GM12878 (cell line): Measurements from ENCODE around the gene TSEN54. TPM values are rescaled to one million over a fixed set of nuclear protein-coding genes. Genes with fewer than 3 reads are reported as not detected.

Source experiments
- ATAC-seq: fragments of 200-7000 bp; cut with Tn5 transposase; 3 replicates; pipeline ENCODE4 v1.9.1; 2020; ENCODE audit warnings: mild to moderate bottlenecking, moderate library complexity
- BruUV-seq: library from RNA; stranded (reverse); fragments of 400-500 nt; replicated peaks from 2 replicates; lab custom pipeline; 2021; lab: Mats Ljungman, UMichigan
- CTCF ChIA-PET: fragments of 300-600 bp; sonication (Branson Sonifier 250); formaldehyde crosslinking; extraction: SDS; loops from one replicate; lab custom pipeline; 2021; ENCODE audit warnings: inconsistent platforms; lab: Yijun Ruan, JAX
- POLR2A ChIA-PET: fragments of 350-600 bp; formaldehyde crosslinking; extraction: SDS; loops from one replicate; lab custom pipeline; 2021; ENCODE audit warnings: inconsistent platforms; lab: Charles Lee
- RAD21 ChIA-PET: fragments of 300-600 bp; sonication (Branson Sonifier 250); formaldehyde crosslinking; loops from one replicate; lab custom pipeline; 2023; ENCODE audit warnings: antibody characterized with exemption; ENCODE audit not compliant: unreplicated experiment; lab: Charles Lee
- SMC1A ChIA-PET: fragments of 300-600 bp; sonication (Branson Sonifier 250); formaldehyde crosslinking; loops from one replicate; lab custom pipeline; 2023; ENCODE audit not compliant: unreplicated experiment, uncharacterized antibody; lab: Charles Lee
- DNase-seq: peaks from one replicate; pipeline ENCODE4 v3.0.0-alpha.2; 2011; ENCODE audit warnings: low read depth, low spot score
- FAIRE-seq: peaks from 3 replicates; lab custom pipeline; 2011; peaks lifted over from hg19 to GRCh38; lab: Jason Lieb, UNC
- H2AFZ ChIP-seq: 2 replicates; pipeline ENCODE4 v1.6.0; 2011; ENCODE audit warnings: low read depth, low read length, control low read depth; ENCODE audit not compliant: control insufficient read depth
- H3K27ac ChIP-seq: 2 replicates; pipeline ENCODE4 v1.5.1; 2011; ENCODE audit warnings: control low read depth; ENCODE audit not compliant: control insufficient read depth, insufficient read depth
- H3K27me3 ChIP-seq, 2 experiments: replicated peaks in 1 of 2; 2 replicates each; pipeline versions ENCODE4 v1.6.0 to v1.6.1; 2011; ENCODE audit warnings: low read length in 1 of 2; ENCODE audit not compliant: control insufficient read depth in 2 of 2, insufficient read depth in 2 of 2
- H3K36me3 ChIP-seq, 2 experiments: 2 replicates each; pipeline ENCODE4 v1.5.1; 2011; ENCODE audit warnings: low read length in 1 of 2; ENCODE audit not compliant: control insufficient read depth in 2 of 2, insufficient read depth in 2 of 2
- H3K4me1 ChIP-seq: 2 replicates; pipeline ENCODE4 v1.6.1; 2011; ENCODE audit warnings: mild to moderate bottlenecking, low read length, moderate library complexity, mixed read lengths; ENCODE audit not compliant: control insufficient read depth, insufficient read depth
- H3K4me2 ChIP-seq: 2 replicates; pipeline ENCODE4 v1.6.0; 2011; ENCODE audit warnings: control low read depth; ENCODE audit not compliant: control insufficient read depth, insufficient read depth
- H3K4me3 ChIP-seq: fragments of 200-600 bp; sonication (generic); 2 replicates; pipeline ENCODE4 v1.5.1; 2016
- H3K79me2 ChIP-seq: 2 replicates; pipeline ENCODE4 v1.6.0; 2011; ENCODE audit warnings: low read length; ENCODE audit not compliant: control insufficient read depth, insufficient read depth
- H3K9ac ChIP-seq: 2 replicates; pipeline ENCODE4 v1.8.0; 2011; ENCODE audit warnings: low read length, control low read depth, mixed read lengths; ENCODE audit not compliant: control insufficient read depth, insufficient read depth
- H3K9me3 ChIP-seq: replicated peaks from 3 replicates; pipeline ENCODE4 v1.5.1; 2011; ENCODE audit warnings: mild to moderate bottlenecking, low read length; ENCODE audit not compliant: control insufficient read depth, insufficient read depth
- H4K20me1 ChIP-seq: 2 replicates; pipeline ENCODE4 v1.6.0; 2011; ENCODE audit not compliant: control insufficient read depth, insufficient read depth
- ATF3 ChIP-seq: IDR thresholded peaks from 2 replicates; pipeline ENCODE4 v1.6.1; 2011; ENCODE audit warnings: low read depth, mild to moderate bottlenecking, low read length, moderate library complexity, borderline replicate concordance; ENCODE audit errors: extremely low read depth
- CREB1 ChIP-seq: IDR thresholded peaks from 2 replicates; pipeline ENCODE4 v1.6.1; 2012; ENCODE audit warnings: low read depth, mild to moderate bottlenecking, inconsistent platforms
- HCFC1 ChIP-seq: fragments of 150-350 bp; IDR thresholded peaks from 2 replicates; pipeline ENCODE4 v1.6.1; 2014; ENCODE audit warnings: low read length
- HSF1 ChIP-seq: fragments of 150-350 bp; IDR thresholded peaks from 2 replicates; pipeline ENCODE4 v1.6.1; 2014; ENCODE audit warnings: mild to moderate bottlenecking, low read depth, low read length
- IRF4 ChIP-seq: IDR thresholded peaks from 2 replicates; pipeline ENCODE4 v1.6.1; 2011; ENCODE audit warnings: low read depth, low read length
- MYC ChIP-seq: IDR thresholded peaks from 2 replicates; pipeline ENCODE4 v1.6.1; 2011; ENCODE audit warnings: mild to moderate bottlenecking, low read length, moderate library complexity, inconsistent platforms; ENCODE audit not compliant: insufficient read depth, insufficient replicate concordance, insufficient read length, severe bottlenecking
- NFXL1 ChIP-seq: fragments of 450-650 bp; IDR thresholded peaks from 2 replicates; pipeline ENCODE4 v1.6.1; 2017; ENCODE audit warnings: antibody characterized with exemption, mild to moderate bottlenecking, borderline replicate concordance
- NR2C2 ChIP-seq: IDR thresholded peaks from 2 replicates; pipeline ENCODE4 v1.6.1; 2011; ENCODE audit warnings: borderline replicate concordance, low read depth; ENCODE audit not compliant: control insufficient read depth, insufficient read length
- PBX3 ChIP-seq: IDR thresholded peaks from 2 replicates; pipeline ENCODE4 v1.6.1; 2011; ENCODE audit warnings: mild to moderate bottlenecking, low read depth, low read length, moderate library complexity; ENCODE audit not compliant: insufficient replicate concordance
- RAD51 ChIP-seq: fragments of 450-650 bp; IDR thresholded peaks from 2 replicates; pipeline ENCODE4 v1.6.1; 2016; ENCODE audit warnings: moderate library complexity, mild to moderate bottlenecking, inconsistent platforms
- TCF7 ChIP-seq: IDR thresholded peaks from 2 replicates; pipeline ENCODE4 v1.6.1; 2014; ENCODE audit warnings: antibody characterized with exemption, borderline replicate concordance
- ZNF24 ChIP-seq: fragments of 450-650 bp; IDR thresholded peaks from 2 replicates; pipeline ENCODE4 v1.6.1; 2017; ENCODE audit warnings: antibody characterized with exemption, mild to moderate bottlenecking
- ZNF622 ChIP-seq: fragments of 450-650 bp; IDR thresholded peaks from 2 replicates; pipeline ENCODE4 v1.6.1; 2017; ENCODE audit warnings: mild to moderate bottlenecking, inconsistent platforms
- WGBS: methylation state at CpG from one replicate; pipeline ENCODE4 v1.1.6; 2016; ENCODE audit warnings: low lambda C conversion rate; ENCODE audit not compliant: insufficient replicate concordance, insufficient coverage; ENCODE audit errors: missing lambda C conversion rate; 5-methylcytosine and 5-hydroxymethylcytosine counted together
- in situ Hi-C: fragments of 300-500 bp; cut with MboI; formaldehyde crosslinking; loops from 9 replicates; pipeline ENCODE4 v1.14.3; 2018; ENCODE audit warnings: mixed read lengths
- intact Hi-C: fragments of 100-400 bp; cut with micrococcal nuclease; formaldehyde crosslinking; loops from one replicate; pipeline ENCODE4 v1.14.2; 2022; ENCODE audit not compliant: unreplicated experiment
- polyA plus RNA-seq, 11 experiments: library from polyadenylated mRNA; depleted of rRNA in 4 of 11; unstranded in 6 of 11; stranded (reverse) in 5 of 11; fragments of >200 nt; fragmentation: Nextera tagmentation in 4 of 11; fragmentation: Illumina TruSeq in 1 of 11; extraction: Ambion mirVana in 4 of 11; extraction: Trizol in 1 of 11; gene quantifications; 1 replicate in 1 of 11; 2 replicates in 10 of 11; pipeline versions ENCODE4 v1.2.1 to v1.2.3, GENCODE V29; 2011 to 2016; ENCODE audit warnings: inconsistent platforms in 2 of 11, missing spikeins in 2 of 11, low read depth in 1 of 11
- total RNA-seq, 4 experiments: library from RNA; depleted of rRNA in 3 of 4; stranded (reverse); fragments of >200 nt in 3 of 4; fragmentation: Illumina TruSeq in 1 of 4; extraction: Trizol in 1 of 4; gene quantifications; 2 replicates each; pipeline versions ENCODE4 v1.2.1 to v1.2.3, GENCODE V29; 2013 to 2021

TSEN54 gene
- total and polyA plus RNA-seq, 10 of the 15 experiments (the other 5 are each of a cell fraction or from before 2014, with no cell fraction given): 7.1 to 48.0 (median 41.1) TPM

- CTCF ChIA-PET: interaction anchor here (0.7 to 1.1 kb wide), 4 partner anchors 21 to 268 kb away, joined by 3 to 4 read pairs (median 4); partner anchors contain the start of gene SLC25A19
- no peaks in the 10 kb centered on the region for H4K20me1 ChIP-seq
Measured at GRCh38 chr17:75482098-75482942, 34.0 kb upstream of the TSEN54 start.

GRCh38 chr17:75485688-75486087 is 30.6 kb upstream of the TSEN54 start:
- Histone ChIP-seq H3K27ac (no peak overlapping the region), H3K9me3 (no peaks in the 10 kb centered on the region), H3K4me3 (no peak overlapping the region), H3K9ac (no peak overlapping the region), H3K79me2 (no peaks in the 10 kb centered on the region), H4K20me1 (no peaks in the 10 kb centered on the region), H3K36me3 (peaks cover 0 to 2% of the 10 kb centered on the region in 2 experiments; a peak in 2 of 4 replicates), H3K4me2 (no peak overlapping the region), H3K27me3 (no peaks in the 10 kb centered on the region), H2AFZ (no peak overlapping the region), H3K4me1 (peaks cover 13% of the 10 kb centered on the region)
- no peak for ATAC-seq
- WGBS: 87% methylated on average over 10 of the region's 12 CpGs
- no TSS peak for BruUV-seq
- ChIA-PET POLR2A (no interaction called here), CTCF (no interaction called here), RAD21 (no interaction called here), SMC1A (no interaction called here)
- in situ Hi-C loops (no loop called here), intact Hi-C loops (loop anchor here (2.0 kb wide), 1 partner anchor 59 kb away; no protein-coding TSS in a partner anchor)
- no peak for DNase-seq
- no peak for FAIRE-seq
- TF ChIP-seq MYC (no peak), TCF7 (no peak), IRF4 (no peak), PBX3 (no peak), HCFC1 (no peak), ZNF622 (no peak), NR2C2 (no peak), HSF1 (no peak), RAD51 (no peak), NFXL1 (no peak), CREB1 (no peak)

More at GRCh38 chr17:75482098-75482942, 34.0 kb upstream of the TSEN54 start:
- ChIA-PET SMC1A (interaction anchor here (1.2 kb wide), 1 partner anchor 28 kb away, joined by 4 read pairs; no protein-coding TSS in a partner anchor), RAD21 (no interaction called here), POLR2A (no interaction called here)
- 86% methylated on average over 15 of the region's 16 CpGs for WGBS
- no peak for TF ChIP-seq ATF3
- TF ChIP-seq ZNF24: 0 out of 2 replicates have a peak, but pooled peaks have one; percentile 46
- peaks cover 0 to 2% of the 10 kb centered on the region in 2 experiments; a peak in 3 of 4 replicates for H3K36me3 ChIP-seq
- H3K27me3 ChIP-seq: no peaks in the 10 kb centered on the region
- intact Hi-C loops: no loop called here
- in situ Hi-C loops: no loop called here
- no peaks in the 10 kb centered on the region for H3K79me2 ChIP-seq
- H3K9ac ChIP-seq: no peak overlapping the region
- H3K4me1 ChIP-seq: peaks cover 4% of the 10 kb centered on the region
- H3K4me3 ChIP-seq: no peak overlapping the region
- H3K27ac ChIP-seq: no peak overlapping the region
- no peaks in the 10 kb centered on the region for H3K9me3 ChIP-seq
- no TSS peak for BruUV-seq
- ATAC-seq (no peak), DNase-seq (no peak), FAIRE-seq (no peak)
- H2AFZ ChIP-seq: no peak overlapping the region
- no peak overlapping the region for H3K4me2 ChIP-seq
